IPS-18c (cell line): Measurements from ENCODE around the gene EXD3.
"Not testable (repeated sequence)": the region's sequence is repeated elsewhere in the genome, so short reads cannot be mapped to it uniquely, and the experiment has no call there.

Experiments
- H3K4me3 ChIP-seq: 2 replicates; pipeline ENCODE4 v1.7.0; 2013; ENCODE audit warnings: low read depth, mild to moderate bottlenecking, low read length, moderate library complexity; ENCODE audit not compliant: insufficient read depth
- H3K9me3 ChIP-seq: one replicate; pipeline ENCODE4 v1.6.1; 2013; ENCODE audit warnings: mild to moderate bottlenecking, low read length, moderate library complexity; ENCODE audit not compliant: control insufficient read depth, insufficient read depth

EXD3 gene

DNA sequence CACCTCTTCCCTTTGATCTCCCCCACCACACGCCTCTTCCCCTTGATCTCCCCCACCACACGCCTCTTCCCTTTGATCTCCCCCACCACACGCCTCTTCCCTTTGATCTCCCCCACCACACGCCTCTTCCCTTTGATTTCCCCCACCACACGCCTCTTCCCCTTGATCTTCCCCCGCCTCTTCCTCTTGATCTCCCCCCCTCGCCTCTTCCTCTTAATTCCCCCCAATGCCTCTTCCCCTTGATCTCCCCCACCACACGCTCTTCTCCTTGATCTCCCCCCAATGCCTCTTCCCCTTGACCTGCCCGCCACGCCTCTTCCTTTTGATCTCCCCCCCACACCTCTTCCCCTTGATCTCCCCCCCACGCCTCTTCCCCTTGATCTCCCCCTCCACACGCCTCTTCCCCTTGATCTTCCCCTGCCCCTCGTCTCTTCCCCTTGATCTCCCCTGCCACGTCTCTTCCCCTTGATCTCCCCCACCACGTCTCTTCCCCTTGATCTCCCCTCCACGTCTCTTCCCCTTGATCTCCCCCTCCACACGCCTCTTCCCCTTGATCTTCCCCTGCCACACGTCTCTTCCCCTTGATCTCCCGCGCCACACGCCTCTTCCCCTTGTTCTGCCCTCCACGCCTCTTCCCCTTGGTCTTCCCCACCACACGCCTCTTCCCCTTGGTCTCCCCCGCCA is 27.7 kb upstream of the EXD3 start:
- not testable (repeated sequence) for H3K9me3 ChIP-seq, H3K4me3 ChIP-seq

DNA sequence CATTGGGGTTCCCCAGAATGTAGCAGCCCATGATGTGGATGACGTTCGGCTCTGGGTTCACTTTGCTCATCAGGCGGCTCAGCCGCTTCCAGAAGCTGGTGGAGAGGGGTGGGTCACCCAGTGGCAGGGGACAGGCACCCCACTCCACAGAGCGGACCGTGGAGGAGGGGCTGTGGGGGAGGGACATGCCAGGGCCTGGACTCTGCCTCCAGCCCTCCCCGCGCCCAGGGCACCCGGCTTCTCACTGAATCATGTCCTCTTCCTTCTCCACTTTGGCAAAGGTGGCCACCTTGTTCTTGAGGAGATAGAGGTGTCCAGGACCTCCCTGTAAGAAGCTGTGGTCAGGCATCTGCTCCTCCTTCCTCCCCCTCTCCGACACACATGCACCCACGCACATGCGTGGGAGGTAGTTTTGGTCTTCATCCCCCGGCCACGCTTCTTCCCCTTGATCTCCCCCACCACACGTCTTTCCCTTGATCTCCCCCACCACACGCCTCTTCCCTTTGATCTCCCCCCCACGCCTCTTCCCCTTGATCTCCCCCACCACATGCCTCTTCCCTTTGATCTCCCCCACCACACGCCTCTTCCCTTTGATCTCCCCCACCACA is 27.1 kb upstream of the EXD3 start:
- Histone ChIP-seq H3K9me3 (no peaks in the 10 kb centered on the region), H3K4me3 (no peak overlapping the region)

DNA sequence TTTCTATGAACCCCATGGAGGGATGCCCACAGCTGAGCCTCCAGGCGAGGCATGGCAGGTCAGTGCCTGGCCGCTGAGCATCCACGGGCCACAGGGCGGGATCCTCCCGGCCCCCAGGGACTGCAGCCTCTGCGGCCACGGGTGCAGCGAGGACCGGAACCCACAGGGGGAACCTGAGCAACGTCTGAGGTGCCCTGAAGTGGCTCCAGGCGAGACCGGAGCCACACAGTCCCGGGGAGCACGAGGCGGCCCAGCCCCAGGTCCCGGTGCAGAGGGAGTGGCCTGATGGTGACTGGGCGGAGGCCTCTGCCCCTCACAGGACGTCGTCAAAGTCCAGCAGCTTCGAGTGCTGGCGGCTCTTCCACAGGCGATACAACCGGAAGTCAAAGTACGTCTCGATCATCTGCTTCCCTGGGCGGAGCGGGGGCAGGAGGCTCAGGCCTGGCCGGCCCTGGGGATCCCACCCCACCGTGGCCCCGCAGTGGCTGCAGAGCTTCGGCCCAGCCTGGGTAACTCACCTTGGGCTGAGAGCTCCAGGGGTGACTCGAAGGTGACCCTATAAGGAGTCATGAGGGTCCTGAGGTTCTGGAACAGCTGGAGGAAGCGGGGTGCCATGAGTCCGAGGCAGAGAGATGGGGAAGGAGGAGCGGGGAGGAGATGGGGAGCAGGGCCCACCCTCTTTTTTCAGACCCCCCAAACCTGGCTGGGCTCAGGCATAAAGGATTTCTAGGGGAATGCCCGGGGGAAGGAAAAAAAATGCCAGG is 26.3 kb upstream of the EXD3 start:
- Histone ChIP-seq H3K4me3 (no peak overlapping the region), H3K9me3 (no peaks in the 10 kb centered on the region)

DNA sequence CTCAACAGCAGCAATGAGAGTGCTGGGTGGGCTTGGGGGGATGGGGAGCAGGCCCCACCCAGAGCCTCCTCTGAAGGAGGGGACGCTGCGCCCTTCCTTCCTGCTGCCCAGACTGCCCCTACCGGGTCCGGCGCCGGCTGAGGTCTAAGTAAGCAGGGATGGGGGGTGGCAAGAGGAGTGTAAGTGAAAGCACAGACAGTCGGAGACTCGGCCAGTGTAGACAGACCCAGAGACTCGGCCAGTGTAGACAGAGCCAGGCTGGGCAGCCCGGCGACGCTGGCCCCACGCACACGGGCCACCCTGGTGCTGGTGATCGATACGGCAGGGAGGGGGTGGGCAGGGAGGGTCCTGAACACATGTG is 25.6 kb upstream of the EXD3 start:
- no peaks in the 10 kb centered on the region for H3K9me3 ChIP-seq
- no peak overlapping the region for H3K4me3 ChIP-seq

DNA sequence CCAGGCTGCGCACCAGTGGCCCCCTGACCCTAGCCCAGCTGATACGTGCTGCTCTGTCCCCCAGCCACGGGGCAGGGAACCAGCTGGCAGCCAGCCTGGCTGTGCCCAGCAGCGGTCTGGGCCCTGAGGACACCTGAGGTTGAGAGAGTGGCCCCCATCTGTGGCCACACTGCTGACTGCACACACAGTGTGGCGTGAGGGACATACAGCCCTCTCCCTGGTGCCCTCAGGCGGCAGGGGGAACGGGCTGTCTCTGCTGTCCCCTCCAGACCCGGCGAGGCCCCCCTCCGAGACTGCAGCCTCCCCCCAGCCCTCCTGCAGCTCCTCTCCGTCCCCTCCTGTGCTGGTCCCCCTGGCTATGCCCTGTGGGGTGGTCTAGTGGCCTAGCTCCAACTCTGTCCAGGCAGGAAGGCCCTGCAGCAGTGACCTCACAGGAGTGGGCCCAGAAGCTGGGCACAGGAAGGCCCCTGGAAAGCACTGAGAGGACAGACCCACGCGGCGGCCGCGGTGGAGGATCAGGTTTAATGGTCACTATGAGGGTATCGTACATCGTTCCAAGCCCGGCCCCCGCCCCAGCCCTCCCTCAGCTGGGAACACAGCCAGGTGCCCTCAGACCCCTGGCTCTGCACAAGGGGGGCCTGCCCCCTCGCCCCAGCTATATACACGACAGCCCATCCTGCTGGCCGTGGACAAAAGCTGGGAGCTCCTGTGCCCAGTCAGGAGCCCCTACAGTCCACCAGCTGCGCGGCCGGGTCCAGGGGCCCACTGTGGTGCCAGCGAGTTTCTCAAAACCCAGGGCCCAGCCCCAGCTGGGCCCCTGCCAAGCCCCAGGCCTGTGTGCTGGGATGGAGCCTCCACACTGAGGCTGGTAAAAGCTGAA is 25.0 kb upstream of the EXD3 start:
- Histone ChIP-seq H3K4me3 (no peak overlapping the region), H3K9me3 (no peaks in the 10 kb centered on the region)

DNA sequence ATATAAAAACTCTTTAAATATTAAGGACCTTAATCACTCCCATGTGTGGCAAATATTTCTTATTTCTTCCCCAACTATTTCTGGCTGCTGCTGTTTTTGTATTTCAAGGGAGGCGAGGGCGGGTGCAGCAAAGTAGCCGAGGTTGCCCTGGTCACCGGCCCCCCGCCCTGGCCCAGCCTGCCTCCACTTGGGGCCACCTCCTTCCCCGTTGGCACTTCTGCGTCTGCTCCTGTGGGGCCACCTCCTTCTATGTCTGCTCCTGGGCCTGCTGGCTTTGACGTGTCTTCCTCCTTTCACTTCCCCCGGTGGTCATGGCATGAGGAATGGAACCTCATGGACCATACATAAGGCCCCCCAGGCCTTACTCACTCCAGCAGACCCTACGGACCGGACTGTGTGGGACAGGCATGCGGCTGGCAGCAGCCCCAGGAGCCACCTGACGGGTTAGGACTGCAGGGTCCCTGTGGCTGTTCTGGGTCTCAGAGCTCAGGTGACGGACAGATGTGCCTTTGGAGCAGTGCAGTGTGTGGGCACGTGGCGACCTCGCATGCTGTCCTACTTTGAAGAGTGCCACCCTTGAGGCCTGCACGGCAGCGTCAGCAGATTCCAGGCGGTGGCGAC is 24.0 kb upstream of the EXD3 start:
- Histone ChIP-seq H3K4me3 (no peak overlapping the region), H3K9me3 (no peaks in the 10 kb centered on the region)

DNA sequence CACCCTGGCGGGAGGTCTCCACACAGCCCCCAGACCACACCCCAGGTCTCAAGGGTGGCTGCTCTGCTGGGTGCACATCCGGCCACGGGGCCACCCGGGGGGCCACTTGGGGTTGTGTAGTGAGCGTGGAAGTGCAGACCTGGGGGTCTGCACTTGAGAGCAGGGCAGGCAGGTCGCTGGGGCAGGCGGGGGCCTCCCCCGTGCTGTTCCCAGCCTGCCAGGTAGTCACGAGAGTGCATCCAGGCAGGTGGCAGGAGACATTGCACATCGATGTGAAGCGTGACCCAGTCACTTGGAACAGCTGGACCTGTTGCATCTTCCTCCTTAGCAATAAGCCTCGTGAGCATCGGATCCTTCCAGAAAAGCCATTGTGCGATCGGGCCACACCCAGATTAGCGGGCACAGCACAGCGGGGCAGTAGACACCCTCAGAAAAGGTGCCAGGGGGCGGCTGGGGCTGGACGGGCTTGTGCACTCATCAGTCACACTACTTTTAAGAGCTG is 23.0 kb upstream of the EXD3 start:
- H3K9me3 ChIP-seq = no peaks in the 10 kb centered on the region
- H3K4me3 ChIP-seq = no peak overlapping the region; the same call in 1 of the 2 replicates

DNA sequence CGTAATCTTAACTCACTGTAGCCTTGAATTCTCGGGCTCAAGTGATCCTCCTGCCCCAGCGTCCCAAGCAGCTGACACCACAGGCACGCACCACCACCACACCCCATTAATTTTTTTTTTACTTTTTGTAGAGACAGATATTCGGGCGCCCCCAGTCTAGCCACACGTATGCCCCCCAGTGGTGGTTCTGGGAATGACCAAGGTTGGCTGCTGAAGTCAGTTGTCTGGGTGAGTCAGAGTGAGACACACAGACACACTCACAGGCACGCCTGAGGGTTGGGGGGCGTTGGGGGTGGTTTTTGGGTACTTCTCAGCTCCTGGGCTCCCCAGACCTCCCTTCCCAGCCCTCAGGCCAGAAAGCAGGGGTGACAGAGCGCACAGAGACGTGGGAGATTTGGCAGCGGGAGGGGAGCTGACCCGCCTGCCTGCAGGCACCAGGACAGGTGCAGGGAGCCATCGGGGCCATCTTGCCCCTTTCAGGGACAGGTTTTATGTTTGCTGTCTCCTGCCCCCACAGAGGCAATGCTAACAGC is 22.4 kb upstream of the EXD3 start:
- no peak overlapping the region; the same call in 1 of the 2 replicates for H3K4me3 ChIP-seq
- no peaks in the 10 kb centered on the region for H3K9me3 ChIP-seq

DNA sequence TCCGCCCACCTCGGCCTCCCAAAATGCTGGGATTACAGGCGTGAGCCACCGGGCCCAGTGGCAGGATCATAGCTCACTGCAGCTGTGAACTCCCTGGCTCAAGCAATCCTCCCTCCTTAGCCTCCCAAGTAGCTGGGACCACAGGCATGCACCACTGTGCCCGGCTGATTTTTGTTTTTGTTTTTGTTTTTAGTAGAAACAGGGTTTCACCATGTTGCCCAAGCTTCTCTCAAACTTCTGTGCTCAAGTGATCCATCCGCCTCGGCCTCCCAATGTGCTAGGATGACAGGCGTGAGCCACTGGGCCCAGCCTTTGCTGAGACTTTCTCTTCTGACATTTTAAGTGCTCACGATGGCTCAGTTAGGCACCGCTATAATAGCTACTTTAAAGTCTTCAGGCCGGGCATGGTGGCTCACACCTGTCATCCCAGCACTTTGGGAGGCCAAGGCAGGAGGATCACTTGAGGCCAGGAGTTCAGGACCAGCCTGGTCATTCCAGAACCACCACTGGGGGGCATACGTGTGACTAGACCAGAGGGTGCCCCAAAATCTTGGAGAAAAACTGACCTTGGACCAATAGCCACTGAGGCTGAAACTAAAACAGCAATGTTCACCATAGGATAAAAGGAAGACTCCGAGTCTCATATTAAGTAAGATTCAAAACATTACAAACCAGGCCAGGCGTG is 21.3 kb upstream of the EXD3 start:
- no peaks in the 10 kb centered on the region for H3K9me3 ChIP-seq
- no peak overlapping the region for H3K4me3 ChIP-seq

DNA sequence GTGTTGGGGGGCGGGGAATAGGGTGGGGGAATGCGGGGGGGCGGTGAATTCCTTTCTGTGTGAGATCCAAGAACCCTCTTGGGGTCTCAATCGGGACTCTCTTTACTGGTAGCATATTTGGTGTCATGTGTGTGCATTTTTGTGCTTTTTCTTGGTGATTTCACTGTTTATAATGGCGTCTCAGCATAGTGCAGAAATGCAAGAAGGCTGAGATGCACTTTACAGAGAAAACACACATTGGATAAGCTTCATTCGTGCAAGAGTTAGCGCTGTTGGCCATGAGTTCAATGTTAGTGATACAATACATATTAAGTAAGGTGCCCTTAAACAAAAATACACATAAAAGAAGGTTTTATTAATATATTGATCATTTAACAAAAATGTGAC is 19.0 kb upstream of the EXD3 start:
- Histone ChIP-seq H3K9me3 (no peaks in the 10 kb centered on the region), H3K4me3 (peak overlapping the region; percentile 39)

DNA sequence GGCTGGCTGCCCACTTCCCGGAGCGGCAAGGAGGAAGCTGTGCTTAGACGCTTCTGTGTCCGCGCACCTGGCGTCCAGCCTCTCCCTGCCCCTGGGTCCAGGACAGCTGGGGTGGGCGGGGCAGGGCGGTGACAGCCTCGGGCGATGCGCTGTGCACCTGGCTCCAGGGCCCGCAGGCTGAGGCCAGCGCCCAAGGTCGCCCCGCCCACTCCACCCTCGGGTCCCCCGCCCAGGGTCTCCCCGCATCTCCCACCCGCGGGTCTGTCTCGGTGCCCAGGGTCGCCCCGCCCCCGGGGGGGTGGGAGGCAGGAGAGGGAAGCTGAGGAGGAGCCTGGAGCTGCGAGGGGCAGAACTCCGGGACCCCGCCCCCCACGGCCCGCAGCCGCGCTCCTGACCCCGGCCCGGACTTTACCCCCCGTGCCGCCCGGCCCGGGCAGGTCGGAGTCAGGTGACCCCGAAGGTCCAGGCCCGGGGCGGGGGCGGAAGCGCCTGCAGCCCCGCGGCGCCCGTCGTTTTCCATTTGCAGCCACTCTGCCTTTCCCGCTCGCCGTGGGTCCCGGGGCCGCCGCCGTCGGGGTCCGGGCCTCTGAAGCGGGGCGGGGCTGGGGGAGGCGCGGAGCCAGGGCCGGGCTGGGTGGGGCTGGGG is 18.4 kb upstream of the EXD3 start, which contains the start of gene ENTPD8:
ENTPD8 (minus strand) TSS at position 69 of the 646 bp plus-strand sequence. CDS start 3,072 bp downstream, outside the sequence.
- H3K4me3 ChIP-seq = peak within 1 kb of the TSS; percentile 58
- H3K9me3 ChIP-seq = no peaks in the 10 kb centered on the region

DNA sequence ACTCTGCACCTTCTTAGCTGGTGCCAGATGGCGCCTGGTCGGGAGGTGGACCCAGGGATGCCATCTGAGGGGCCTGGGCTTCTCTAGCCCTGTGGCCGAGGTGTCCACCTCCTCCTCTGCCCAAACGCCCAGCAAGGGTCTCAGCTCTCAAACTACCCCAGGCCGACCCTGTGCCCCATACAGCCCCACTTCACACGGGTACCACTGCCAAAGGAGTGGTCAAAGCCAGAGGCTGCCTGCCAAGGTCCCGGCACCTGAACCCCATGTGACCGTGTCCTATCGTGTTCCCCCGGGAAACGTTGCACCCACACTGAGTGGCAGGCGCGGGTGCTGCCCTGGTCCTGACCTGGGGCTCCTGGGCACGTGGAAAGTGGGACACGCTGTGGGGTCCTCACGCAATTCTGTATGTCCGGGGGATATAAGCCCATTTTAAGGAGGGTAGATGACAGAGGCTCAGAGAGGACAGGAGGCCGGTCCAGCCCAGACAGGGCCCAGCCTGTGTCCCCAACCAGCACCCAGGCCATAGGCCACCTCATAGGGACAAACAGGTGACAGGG is 16.3 kb upstream of the EXD3 start:
- H3K9me3 ChIP-seq = no peaks in the 10 kb centered on the region

DNA sequence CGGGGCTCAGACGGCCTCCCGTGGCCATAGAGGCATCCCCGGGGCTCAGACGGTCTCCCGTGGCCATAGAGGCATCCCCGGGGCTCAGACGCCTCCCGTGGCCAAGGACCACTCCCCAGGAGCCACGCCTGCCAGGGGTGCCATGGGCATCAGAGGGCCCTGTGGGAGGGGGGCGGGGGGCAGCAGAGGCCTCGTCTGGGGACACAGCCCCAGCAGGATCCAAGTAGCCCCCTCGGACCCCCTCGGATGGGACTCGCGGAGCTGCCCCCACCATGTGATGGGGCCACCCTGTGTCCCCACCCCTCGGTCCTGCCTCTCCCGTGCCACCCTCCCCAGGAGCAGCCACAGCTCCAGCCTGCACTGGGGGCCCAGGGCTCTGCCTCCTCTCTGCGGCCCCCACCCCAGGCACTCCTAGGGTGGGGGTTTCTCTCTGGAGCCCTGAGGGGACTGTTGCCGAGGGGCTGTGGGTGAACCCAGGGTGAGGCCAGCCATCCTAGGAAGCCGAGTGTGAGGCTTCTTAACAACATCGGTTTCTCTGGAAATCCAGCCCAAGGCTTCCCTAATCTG is 15.7 kb upstream of the EXD3 start:
- Histone ChIP-seq H3K4me3 (no peak overlapping the region), H3K9me3 (no peaks in the 10 kb centered on the region)

More for the DNA sequence above, 16.3 kb upstream of the EXD3 start:
- no peak overlapping the region for H3K4me3 ChIP-seq

DNA sequence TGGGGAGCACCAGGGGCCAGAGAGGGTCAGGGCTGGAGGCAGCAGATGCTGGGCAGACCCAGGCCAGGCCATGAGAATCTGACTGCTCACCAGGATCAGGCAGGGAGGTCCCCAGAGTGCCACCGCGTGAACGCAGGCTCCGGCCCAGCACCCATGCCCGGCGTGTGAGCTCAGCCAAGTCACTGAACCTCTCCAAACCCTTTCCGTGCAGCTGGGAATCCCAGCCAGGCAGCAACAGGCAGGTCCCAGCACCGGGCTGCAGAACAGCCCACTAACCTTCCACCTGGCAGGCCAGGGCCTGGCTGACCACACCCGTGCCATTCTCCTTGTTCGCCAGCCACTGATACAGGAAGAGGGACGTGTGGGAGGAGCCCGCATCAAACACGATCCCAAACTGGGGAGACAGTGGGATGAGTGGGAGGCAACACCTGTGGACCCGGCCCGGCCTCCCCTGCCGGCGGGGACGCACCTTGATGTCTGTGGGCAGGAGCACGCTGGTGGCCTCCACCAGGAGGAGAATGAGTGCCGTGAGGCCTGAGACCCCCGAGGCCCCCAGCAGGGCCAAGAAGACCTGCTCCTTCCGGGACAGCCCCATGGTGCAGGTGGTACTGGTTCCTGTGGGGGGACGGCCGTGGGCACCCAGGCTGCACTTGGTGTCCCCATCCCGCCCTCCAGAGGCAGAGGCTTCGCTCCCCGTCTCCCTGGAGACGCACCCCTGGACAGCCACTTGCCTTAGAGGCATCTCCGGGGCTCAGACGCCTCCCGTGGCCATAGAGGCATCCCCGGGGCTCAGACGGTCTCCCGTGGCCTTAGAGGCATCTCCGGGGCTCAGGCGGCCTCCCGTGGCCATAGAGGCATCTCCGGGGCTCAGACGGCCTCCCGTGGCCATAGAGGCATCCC is 15.0 kb upstream of the EXD3 start:
- H3K4me3 ChIP-seq = no peak overlapping the region
- H3K9me3 ChIP-seq = no peaks in the 10 kb centered on the region
